Measurements from ENCODE around the gene C5AR1.

- no peak for TF ChIP-seq CTCF (conservative IDR thresholded peaks at IDR 0.05; ENCODE audit: low read depth, low read length)
- no peak for TF ChIP-seq EZH2 (IDR thresholded peaks at IDR 0.05; ENCODE audit: borderline replicate concordance, low read depth, low read length, poor library complexity, severe bottlenecking)
These were observed 34.5 kb upstream of the C5AR1 start for GRCh38 chr19:47274891-47275761.
